Breast epithelium (tissue), 3 donors: Measurements from ENCODE around the gene CTDNEP1.

ENCODE experiments used
- POLR2A ChIP-seq: fragments of 450-650 bp; IDR thresholded peaks from one replicate; pipeline ENCODE4 v1.6.1; 2016; ENCODE audit warnings: antibody characterized with exemption, mild to moderate bottlenecking, moderate library complexity
- TF ChIP-seq, protein P1 (sequence below), 3 donors: fragments of 450-650 bp; IDR thresholded peaks; one replicate each; pipeline ENCODE4 v1.5.1; 2016 to 2017; ENCODE audit warnings: antibody characterized with exemption in 3 of 3, mild to moderate bottlenecking in 3 of 3, moderate library complexity in 3 of 3

DNA sequence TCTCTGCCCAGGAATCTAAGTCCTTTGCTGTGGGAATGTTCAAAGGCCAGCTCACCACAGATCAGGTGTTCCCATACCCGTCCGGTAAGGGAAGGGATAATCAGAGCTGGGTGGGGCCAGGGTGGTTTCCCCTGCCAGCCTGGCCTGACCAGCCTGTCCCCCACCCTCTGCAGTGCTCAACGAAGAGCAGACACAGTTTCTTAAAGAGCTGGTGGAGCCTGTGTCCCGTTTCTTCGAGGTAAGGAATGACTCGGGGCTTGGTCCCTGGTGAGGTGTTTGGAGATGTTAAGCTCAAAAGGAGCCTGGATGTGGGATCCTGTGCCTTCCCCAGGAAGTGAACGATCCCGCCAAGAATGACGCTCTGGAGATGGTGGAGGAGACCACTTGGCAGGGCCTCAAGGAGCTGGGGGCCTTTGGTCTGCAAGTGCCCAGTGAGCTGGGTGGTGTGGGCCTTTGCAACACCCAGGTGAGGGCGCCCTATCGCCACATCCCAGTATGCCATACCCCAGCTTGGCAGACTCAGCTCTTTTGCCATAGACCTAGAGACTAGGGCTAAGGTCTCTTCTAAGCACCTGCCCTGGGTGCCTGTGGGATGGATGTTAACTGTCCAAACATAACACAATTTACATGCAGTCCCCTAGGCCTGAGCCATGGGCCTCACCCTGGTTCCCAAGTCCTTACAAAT, 30.8 kb downstream of the CTDNEP1 start:
- no peak for TF ChIP-seq POLR2A
- TF ChIP-seq, protein P1, sequence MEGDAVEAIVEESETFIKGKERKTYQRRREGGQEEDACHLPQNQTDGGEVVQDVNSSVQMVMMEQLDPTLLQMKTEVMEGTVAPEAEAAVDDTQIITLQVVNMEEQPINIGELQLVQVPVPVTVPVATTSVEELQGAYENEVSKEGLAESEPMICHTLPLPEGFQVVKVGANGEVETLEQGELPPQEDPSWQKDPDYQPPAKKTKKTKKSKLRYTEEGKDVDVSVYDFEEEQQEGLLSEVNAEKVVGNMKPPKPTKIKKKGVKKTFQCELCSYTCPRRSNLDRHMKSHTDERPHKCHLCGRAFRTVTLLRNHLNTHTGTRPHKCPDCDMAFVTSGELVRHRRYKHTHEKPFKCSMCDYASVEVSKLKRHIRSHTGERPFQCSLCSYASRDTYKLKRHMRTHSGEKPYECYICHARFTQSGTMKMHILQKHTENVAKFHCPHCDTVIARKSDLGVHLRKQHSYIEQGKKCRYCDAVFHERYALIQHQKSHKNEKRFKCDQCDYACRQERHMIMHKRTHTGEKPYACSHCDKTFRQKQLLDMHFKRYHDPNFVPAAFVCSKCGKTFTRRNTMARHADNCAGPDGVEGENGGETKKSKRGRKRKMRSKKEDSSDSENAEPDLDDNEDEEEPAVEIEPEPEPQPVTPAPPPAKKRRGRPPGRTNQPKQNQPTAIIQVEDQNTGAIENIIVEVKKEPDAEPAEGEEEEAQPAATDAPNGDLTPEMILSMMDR (IDR thresholded peaks at IDR 0.05) = peak in 2 of 3 donors; percentile 19 to 48
